ENCODE data around the gene HPCAL1.

- TF ChIP-seq, protein P1, sequence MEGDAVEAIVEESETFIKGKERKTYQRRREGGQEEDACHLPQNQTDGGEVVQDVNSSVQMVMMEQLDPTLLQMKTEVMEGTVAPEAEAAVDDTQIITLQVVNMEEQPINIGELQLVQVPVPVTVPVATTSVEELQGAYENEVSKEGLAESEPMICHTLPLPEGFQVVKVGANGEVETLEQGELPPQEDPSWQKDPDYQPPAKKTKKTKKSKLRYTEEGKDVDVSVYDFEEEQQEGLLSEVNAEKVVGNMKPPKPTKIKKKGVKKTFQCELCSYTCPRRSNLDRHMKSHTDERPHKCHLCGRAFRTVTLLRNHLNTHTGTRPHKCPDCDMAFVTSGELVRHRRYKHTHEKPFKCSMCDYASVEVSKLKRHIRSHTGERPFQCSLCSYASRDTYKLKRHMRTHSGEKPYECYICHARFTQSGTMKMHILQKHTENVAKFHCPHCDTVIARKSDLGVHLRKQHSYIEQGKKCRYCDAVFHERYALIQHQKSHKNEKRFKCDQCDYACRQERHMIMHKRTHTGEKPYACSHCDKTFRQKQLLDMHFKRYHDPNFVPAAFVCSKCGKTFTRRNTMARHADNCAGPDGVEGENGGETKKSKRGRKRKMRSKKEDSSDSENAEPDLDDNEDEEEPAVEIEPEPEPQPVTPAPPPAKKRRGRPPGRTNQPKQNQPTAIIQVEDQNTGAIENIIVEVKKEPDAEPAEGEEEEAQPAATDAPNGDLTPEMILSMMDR (IDR thresholded peaks at IDR 0.05) = no peak
- no peak for TF ChIP-seq POLR2A (IDR thresholded peaks at IDR 0.05)
These were observed 73.0 kb downstream of the HPCAL1 start for GRCh38 chr2:10375570-10376281.

Data from lower leg skin (tissue), 3 donors.